H9 (cell line): ENCODE measurements around the gene EVC. TPM values are rescaled to one million over a fixed set of nuclear protein-coding genes. Genes with fewer than 3 reads are reported as not detected.

Source experiments
- DNase-seq: peaks from one replicate; pipeline ENCODE4 v3.0.0-alpha.2; 2017
- H2AFZ ChIP-seq: one replicate; pipeline ENCODE4 v1.6.1; 2013; ENCODE audit warnings: mild to moderate bottlenecking, low read length, control low read depth, moderate library complexity
- H2AK5ac ChIP-seq: 2 replicates; pipeline ENCODE4 v1.6.1; 2013; ENCODE audit warnings: low read length, control low read depth, mixed read lengths; ENCODE audit not compliant: insufficient read length
- H2BK120ac ChIP-seq: one replicate; pipeline ENCODE4 v1.6.1; 2013; ENCODE audit warnings: low read depth, mild to moderate bottlenecking, low read length, control low read depth, inconsistent platforms; ENCODE audit not compliant: poor library complexity, severe bottlenecking
- H2BK12ac ChIP-seq: 2 replicates; pipeline ENCODE4 v1.6.1; 2013; ENCODE audit warnings: low read length, control low read depth, mixed read lengths, low read depth; ENCODE audit not compliant: insufficient read length
- H2BK15ac ChIP-seq: 2 replicates; pipeline ENCODE4 v1.6.1; 2013; ENCODE audit warnings: low read depth, low read length, control low read depth
- H2BK20ac ChIP-seq: one replicate; pipeline ENCODE4 v1.6.1; 2013; ENCODE audit warnings: low read depth, mild to moderate bottlenecking, low read length, control low read depth, inconsistent platforms; ENCODE audit not compliant: poor library complexity, severe bottlenecking
- H2BK5ac ChIP-seq: 2 replicates; pipeline ENCODE4 v1.6.1; 2013; ENCODE audit warnings: low read length, control low read depth, mixed read lengths; ENCODE audit not compliant: insufficient read length
- H3K14ac ChIP-seq: 2 replicates; pipeline ENCODE4 v1.6.1; 2013; ENCODE audit warnings: low read length, control low read depth; ENCODE audit not compliant: insufficient read depth
- H3K18ac ChIP-seq: 2 replicates; pipeline ENCODE4 v1.6.1; 2013; ENCODE audit warnings: low read depth, mild to moderate bottlenecking, mixed read lengths, low read length, control low read depth; ENCODE audit not compliant: insufficient read length
- H3K23ac ChIP-seq: 2 replicates; pipeline ENCODE4 v1.6.1; 2013; ENCODE audit warnings: low read length, control low read depth, mixed read lengths, low read depth; ENCODE audit not compliant: insufficient read length
- H3K23me2 ChIP-seq: 2 replicates; pipeline ENCODE4 v1.6.1; 2013; ENCODE audit warnings: low read depth, mild to moderate bottlenecking, mixed read lengths, low read length, control low read depth; ENCODE audit not compliant: insufficient read length, poor library complexity, severe bottlenecking
- H3K27ac ChIP-seq: 2 replicates; pipeline ENCODE4 v1.5.1; 2013; ENCODE audit warnings: low read length, control low read depth, mixed read lengths, low read depth; ENCODE audit not compliant: insufficient read length
- H3K27me3 ChIP-seq: 2 replicates; pipeline ENCODE4 v1.6.1; 2013; ENCODE audit warnings: low read length, control low read depth, inconsistent platforms; ENCODE audit not compliant: insufficient read depth
- H3K4ac ChIP-seq: 2 replicates; pipeline ENCODE4 v1.6.1; 2013; ENCODE audit warnings: low read depth, mild to moderate bottlenecking, control low read depth, inconsistent platforms, low read length, moderate library complexity
- H3K4me1 ChIP-seq: 2 replicates; pipeline ENCODE4 v1.6.1; 2013; ENCODE audit warnings: low read length, control low read depth, inconsistent platforms; ENCODE audit not compliant: insufficient read depth
- H3K4me2 ChIP-seq: 2 replicates; pipeline ENCODE4 v1.6.1; 2013; ENCODE audit warnings: low read length, control low read depth, mixed read lengths; ENCODE audit not compliant: insufficient read length, insufficient read depth
- H3K56ac ChIP-seq: 2 replicates; pipeline ENCODE4 v1.6.1; 2013; ENCODE audit warnings: low read depth, mild to moderate bottlenecking, mixed read lengths, low read length, control low read depth; ENCODE audit not compliant: insufficient read length
- H3K79me1 ChIP-seq: 2 replicates; pipeline ENCODE4 v1.6.1; 2013; ENCODE audit warnings: low read depth, mild to moderate bottlenecking, moderate library complexity, low read length, control low read depth, inconsistent platforms; ENCODE audit not compliant: insufficient read depth, poor library complexity, severe bottlenecking
- H3K79me2 ChIP-seq: 2 replicates; pipeline ENCODE4 v1.6.1; 2013; ENCODE audit warnings: low read length, control low read depth, inconsistent platforms; ENCODE audit not compliant: insufficient read depth
- H3K9ac ChIP-seq: 2 replicates; pipeline ENCODE4 v1.6.1; 2013; ENCODE audit warnings: low read length, control low read depth, mixed read lengths; ENCODE audit not compliant: insufficient read length; ENCODE audit errors: extremely low read depth
- H3K9me3 ChIP-seq: one replicate; pipeline ENCODE4 v1.6.1; 2013; ENCODE audit warnings: low read depth, low read length, inconsistent platforms; ENCODE audit not compliant: control insufficient read depth
- H3T11ph ChIP-seq: one replicate; pipeline ENCODE4 v1.6.1; 2013; ENCODE audit warnings: mild to moderate bottlenecking, low read length, control low read depth, inconsistent platforms
- H4K20me1 ChIP-seq: one replicate; pipeline ENCODE4 v1.6.1; 2013; ENCODE audit not compliant: control insufficient read depth, insufficient read length, insufficient read depth
- H4K5ac ChIP-seq: 2 replicates; pipeline ENCODE4 v1.6.1; 2013; ENCODE audit warnings: low read depth, mild to moderate bottlenecking, mixed read lengths, low read length, control low read depth; ENCODE audit not compliant: insufficient read length
- H4K8ac ChIP-seq: replicated peaks from 2 replicates; pipeline ENCODE4 v1.6.1; 2013; ENCODE audit warnings: low read length, control low read depth, mixed read lengths, low read depth; ENCODE audit not compliant: insufficient read length
- H4K91ac ChIP-seq: 2 replicates; pipeline ENCODE4 v1.6.1; 2013; ENCODE audit warnings: low read depth, mild to moderate bottlenecking, moderate library complexity, mixed read lengths, low read length, control low read depth; ENCODE audit not compliant: insufficient read length
- H3K27ac Mint-ChIP-seq, 3 experiments: 2 replicates in 2 of 3; 3 replicates in 1 of 3; pipeline ENCODE4 v1.8.0; 2020 to 2021; ENCODE audit warnings: mixed read lengths in 3 of 3, mild to moderate bottlenecking in 1 of 3, moderate library complexity in 1 of 3
- H3K27me3 Mint-ChIP-seq: 2 replicates; pipeline ENCODE4 v1.8.0; 2021; ENCODE audit warnings: low read depth, mild to moderate bottlenecking, moderate library complexity, mixed read lengths
- H3K36me3 Mint-ChIP-seq, 3 experiments: 2 replicates in 2 of 3; 3 replicates in 1 of 3; pipeline ENCODE4 v1.8.0; 2020 to 2021; ENCODE audit warnings: low read depth in 3 of 3, mixed read lengths in 3 of 3; ENCODE audit not compliant: insufficient read depth in 1 of 3
- H3K4me1 Mint-ChIP-seq, 2 experiments: 2 replicates each; pipeline ENCODE4 v1.8.0; 2020; ENCODE audit warnings: mixed read lengths in 2 of 2
- H3K4me3 Mint-ChIP-seq, 2 experiments: 2 replicates in 1 of 2; 3 replicates in 1 of 2; pipeline ENCODE4 v1.8.0; 2020 to 2021; ENCODE audit warnings: mild to moderate bottlenecking in 2 of 2, mixed read lengths in 2 of 2, moderate library complexity in 1 of 2
- H3K9me3 Mint-ChIP-seq, 2 experiments: 2 replicates in 1 of 2; 3 replicates in 1 of 2; pipeline ENCODE4 v1.8.0; 2020; ENCODE audit warnings: mild to moderate bottlenecking in 2 of 2, mixed read lengths in 2 of 2, moderate library complexity in 1 of 2
- CTCF ChIP-seq: fragments of 200-600 bp; sonication (generic); conservative IDR thresholded peaks from 3 replicates; pipeline ENCODE4 v1.8.0; 2021; ENCODE audit warnings: antibody characterized with exemption, mild to moderate bottlenecking
- WGBS: extraction: QIAGEN DNeasy Blood & Tissue Kit; methylation state at CpG from one replicate; pipeline ENCODE4 v1.1.7; 2013; ENCODE audit warnings: missing lambda C conversion rate, low lambda C conversion rate, mixed read lengths; ENCODE audit not compliant: insufficient read length; ENCODE audit errors: extremely low coverage; 5-methylcytosine and 5-hydroxymethylcytosine counted together
- total RNA-seq: library from RNA; stranded (reverse); gene quantifications from 2 replicates; pipeline ENCODE4 v1.2.1, GENCODE V29; 2021

The EVC gene
- total RNA-seq, 1 experiment from 2014 or later = 10.1 TPM

- H2BK120ac ChIP-seq = no peak overlapping the region
- no CpG with 5 or more reads among the region's 11 CpGs for WGBS
- DNase-seq = no peak
- H3K9ac ChIP-seq = no peak overlapping the region
- H3K18ac ChIP-seq = no peak overlapping the region
- H2AK5ac ChIP-seq = no peak overlapping the region
- no peaks in the 10 kb centered on the region for H3K79me1 ChIP-seq
- no peak overlapping the region for H4K91ac ChIP-seq
- no peak overlapping the region for H4K8ac ChIP-seq
- Mint-ChIP-seq H3K4me3 (no peak overlapping the region), H3K4me1 (peaks cover 0 to 2% of the 10 kb centered on the region in 2 experiments; a peak in 1 of 4 replicates), H3K9me3 (no peaks in the 10 kb centered on the region; a peak in 1 of 5 replicates), H3K27me3 (peaks cover 1% of the 10 kb centered on the region; the same call in 1 of the 2 replicates), H3K27ac (no peak overlapping the region), H3K36me3 (peaks cover 37 to 63% (median 45%) of the 10 kb centered on the region in 3 experiments; a peak in 6 of 7 replicates)
- H3K27me3 ChIP-seq = no peaks in the 10 kb centered on the region
- H4K20me1 ChIP-seq = no peaks in the 10 kb centered on the region
- no peak overlapping the region for H3K27ac ChIP-seq
- H3K9me3 ChIP-seq = no peaks in the 10 kb centered on the region
- H2BK20ac ChIP-seq = no peak overlapping the region
- H3K4me2 ChIP-seq = no peak overlapping the region
- H3K56ac ChIP-seq = no peak overlapping the region
- no peak overlapping the region for H2BK12ac ChIP-seq
- H3K79me2 ChIP-seq = no peaks in the 10 kb centered on the region
- no peak for TF ChIP-seq CTCF
- no peak overlapping the region for H3K4ac ChIP-seq
- no peak overlapping the region for H4K5ac ChIP-seq
- no peak overlapping the region for H2BK15ac ChIP-seq
- no peak overlapping the region for H2AFZ ChIP-seq
- H3T11ph ChIP-seq = no peak overlapping the region
- no peak overlapping the region for H3K23ac ChIP-seq
- H2BK5ac ChIP-seq = no peak overlapping the region
- H3K4me1 ChIP-seq = no peaks in the 10 kb centered on the region
- no peak overlapping the region for H3K14ac ChIP-seq
- H3K23me2 ChIP-seq = no peaks in the 10 kb centered on the region
Measured at GRCh38 chr4:5828005-5828391, 117.0 kb downstream of the EVC start.
